Coronary artery (tissue), 2 donors: Measurements from ENCODE around the gene STK26.

ENCODE experiments used
- DNase-seq: peaks from one replicate; pipeline ENCODE4 v3.0.0-alpha.2; 2017; ENCODE audit warnings: low spot score
- H3K27ac ChIP-seq, 2 donors: fragments of 200-600 bp; sonication (generic); one replicate each; pipeline ENCODE4 v1.5.1; 2016 to 2019
- H3K4me3 ChIP-seq: fragments of 200-600 bp; sonication (generic); 2 replicates; pipeline ENCODE4 v1.5.1; 2016; ENCODE audit warnings: mild to moderate bottlenecking, moderate library complexity
- CTCF ChIP-seq: fragments of 200-600 bp; sonication (generic); IDR thresholded peaks from one replicate; pipeline ENCODE4 v1.5.1; 2019; ENCODE audit warnings: antibody characterized with exemption

STK26 gene

GRCh38 chrX:132115792-132116191 is 92.7 kb downstream of the STK26 start:
- H3K27ac ChIP-seq: no peak overlapping the region
- no peak for DNase-seq
- H3K4me3 ChIP-seq: no peak overlapping the region
- no peak for TF ChIP-seq CTCF

- no peak for DNase-seq
- H3K4me3 ChIP-seq: no peak overlapping the region
- no peak overlapping the region for H3K27ac ChIP-seq
- no peak for TF ChIP-seq CTCF
These were observed 95.3 kb downstream of the STK26 start for GRCh38 chrX:132118358-132118757.

GRCh38 chrX:132119283-132119682 is 96.2 kb downstream of the STK26 start:
- Histone ChIP-seq H3K27ac (no peak overlapping the region), H3K4me3 (no peak overlapping the region)
- DNase-seq: no peak
- TF ChIP-seq CTCF: no peak

- Histone ChIP-seq H3K4me3 (no peak overlapping the region), H3K27ac (no peak overlapping the region)
- no peak for DNase-seq
- TF ChIP-seq CTCF: no peak
These were observed 96.9 kb downstream of the STK26 start for GRCh38 chrX:132119821-132120515.

- TF ChIP-seq CTCF: no peak
- Histone ChIP-seq H3K27ac (no peak overlapping the region), H3K4me3 (no peak overlapping the region)
- DNase-seq: no peak
These were observed 97.8 kb downstream of the STK26 start for GRCh38 chrX:132120913-132121312.
